GM21576 (cell line): ENCODE measurements around the gene SMS.

Experiments
- ATAC-seq: cut with Tn5 transposase; IDR thresholded peaks from one replicate; pipeline ENCODE4 v1.9.1; 2021; ENCODE audit warnings: mild to moderate bottlenecking, moderate library complexity; ENCODE audit not compliant: unreplicated experiment

SMS gene

GRCh38 chrX:22035236-22035635 lies 94.7 kb downstream of the SMS start:
- no peak for ATAC-seq

DNA sequence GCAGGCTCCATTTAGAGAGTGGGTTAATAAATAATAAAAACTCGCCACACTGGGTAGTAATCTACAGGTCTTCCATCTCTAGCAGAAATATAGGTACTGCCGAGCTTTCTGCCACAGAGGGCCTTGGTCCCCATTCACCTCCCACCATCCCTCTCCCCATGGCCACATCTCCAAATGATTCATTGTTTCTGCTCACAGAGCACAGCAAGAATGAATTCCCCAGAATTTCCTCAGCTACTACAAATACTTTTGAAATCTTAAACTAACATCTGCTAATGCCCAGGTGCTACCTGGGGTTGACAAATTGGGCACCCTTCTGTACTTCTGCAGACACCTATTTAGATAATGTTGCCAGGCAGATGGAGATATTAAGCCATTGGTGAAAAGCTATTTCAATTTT lies 96.7 kb downstream of the SMS start:
- ATAC-seq = no peak

DNA sequence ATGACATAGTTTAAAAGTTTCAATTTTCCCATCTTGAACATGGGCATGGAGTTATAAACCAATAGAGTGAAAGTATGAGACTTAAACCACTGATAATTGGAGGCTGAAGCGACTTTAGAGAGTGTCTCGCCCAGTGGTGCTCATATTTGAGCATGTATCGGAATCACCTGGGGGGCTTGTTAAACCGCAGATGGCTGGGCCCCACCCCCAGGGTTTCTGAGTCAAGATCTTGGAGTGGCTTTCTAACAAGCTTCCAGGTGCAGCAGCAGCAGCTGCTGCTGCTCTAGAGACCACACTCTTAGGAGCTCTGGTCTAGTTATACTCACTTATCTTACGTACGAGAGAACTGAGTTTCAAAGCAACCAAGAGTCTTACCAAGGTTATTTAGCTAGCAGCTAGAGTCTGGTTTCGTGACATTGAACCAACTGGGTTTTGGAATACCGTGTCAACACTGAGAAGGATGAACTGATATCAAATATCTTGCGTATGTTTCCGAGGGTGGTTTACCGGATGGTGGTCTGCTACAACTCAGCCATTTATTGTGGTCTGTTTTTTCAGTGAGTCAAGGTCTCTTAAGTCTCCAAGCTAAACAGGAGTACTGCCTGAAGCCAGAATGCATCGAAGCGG lies 97.5 kb downstream of the SMS start:
- no peak for ATAC-seq

DNA sequence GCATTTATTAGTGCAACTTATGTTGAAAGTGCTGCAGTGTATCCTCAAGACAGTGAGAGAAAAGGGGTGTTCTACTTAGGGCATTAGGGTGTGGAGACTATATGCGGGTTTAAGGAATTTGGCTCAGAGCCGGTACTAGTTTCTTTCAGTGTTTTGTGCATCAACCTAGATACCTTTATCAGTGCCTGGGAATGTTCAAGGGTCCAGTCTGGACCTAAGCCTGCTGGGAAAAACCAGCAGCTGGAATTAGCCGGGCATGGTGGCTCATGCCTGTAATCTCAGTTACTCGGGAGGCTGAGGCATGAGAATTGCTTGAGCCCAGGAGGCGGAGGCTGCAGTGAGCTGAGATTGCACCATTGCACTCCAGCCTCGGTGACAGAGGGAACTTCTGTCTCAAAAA lies 99.0 kb downstream of the SMS start:
- ATAC-seq = no peak

DNA sequence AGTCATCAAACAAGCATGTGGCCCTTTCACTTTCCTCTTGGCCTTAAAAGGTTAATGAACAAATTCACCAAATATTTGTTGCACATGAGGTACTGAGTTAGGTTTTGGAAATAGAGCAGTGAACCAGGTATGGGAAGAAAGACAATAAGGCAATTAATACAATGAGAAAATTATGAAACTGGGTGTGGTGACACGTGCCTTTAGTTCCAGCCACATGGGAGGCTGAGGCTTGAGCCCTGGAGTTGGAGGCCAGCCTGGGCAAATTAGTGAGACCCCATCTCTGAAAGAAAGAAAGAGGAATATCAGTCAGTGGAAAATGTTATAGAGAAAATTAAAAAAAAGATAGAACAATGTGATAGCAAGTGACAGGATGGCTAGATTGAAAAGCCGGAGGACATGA lies 99.7 kb downstream of the SMS start:
- no peak for ATAC-seq

DNA sequence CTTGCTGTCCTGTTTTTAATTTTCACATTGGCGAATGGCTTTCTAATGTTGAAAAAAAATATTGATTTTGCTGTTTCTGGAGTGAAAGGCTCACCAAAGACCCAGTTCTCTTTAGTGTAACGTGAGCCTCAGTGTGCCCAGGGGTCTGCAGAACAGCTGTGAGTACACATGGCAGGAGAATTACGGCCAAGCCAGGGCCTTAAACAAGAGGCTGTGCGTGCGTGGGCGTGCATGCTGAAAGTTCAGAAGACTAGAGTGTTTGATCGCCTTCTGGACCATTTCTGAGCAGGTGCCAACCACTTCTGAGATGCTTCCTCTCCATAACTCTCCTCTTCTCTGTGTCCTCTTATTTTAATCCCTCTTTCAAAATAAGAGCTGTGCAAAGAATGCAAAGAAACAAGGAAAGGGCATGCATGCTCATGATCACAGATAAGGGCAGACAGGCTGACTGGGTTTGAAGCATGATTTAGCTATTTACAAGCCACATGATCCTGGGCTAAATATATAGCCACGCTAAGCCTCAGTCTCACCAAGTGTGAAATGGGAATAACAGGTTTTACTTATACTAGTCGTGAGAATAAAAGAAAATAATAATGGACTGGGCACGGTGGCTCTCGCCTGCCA lies 101.5 kb downstream of the SMS start:
- ATAC-seq = no peak

DNA sequence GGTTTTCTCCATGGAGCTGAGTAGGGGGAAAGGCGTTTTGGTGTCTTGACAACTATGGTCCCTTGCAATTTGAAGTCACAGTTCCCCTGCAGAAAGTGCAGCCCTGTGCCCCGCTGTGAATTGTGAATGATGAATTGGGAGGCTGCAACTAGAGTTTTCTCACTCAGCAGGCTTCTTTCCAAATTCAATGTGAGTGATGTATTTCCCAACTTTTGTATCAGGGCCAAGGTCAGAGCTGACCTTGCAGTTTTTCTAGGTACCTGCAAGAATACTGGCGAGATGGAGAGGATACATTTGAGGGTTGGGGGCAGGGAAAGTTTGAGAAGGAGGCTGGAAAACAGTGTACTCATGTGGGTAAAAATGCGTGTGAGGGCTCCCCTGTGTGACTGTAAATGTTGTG lies 103.4 kb downstream of the SMS start:
- ATAC-seq = no peak
